Measurements from ENCODE around the gene CRELD1. TPM values are rescaled to one million over a fixed set of nuclear protein-coding genes. Genes with fewer than 3 reads are reported as not detected.

The CRELD1 gene
- total and polyA plus RNA-seq, 2 of the 4 experiments (the other 2 are of a cell fraction): 8.6 to 25.7 TPM

GRCh38 chr3:9955611-9956352 is 22.1 kb downstream of the CRELD1 start:
- Histone ChIP-seq H4K20me1 (ENCODE audit: insufficient read depth, low read length) (no peaks in the 10 kb centered on the region), H3K4me3 (ENCODE audit: insufficient read depth, low read depth, low read length) (no peak overlapping the region), H3K9ac (ENCODE audit: low read depth, low read length) (no peak overlapping the region), H3K27me3 (ENCODE audit: control insufficient read depth, insufficient read depth, low read length) (no peaks in the 10 kb centered on the region), H4K91ac (ENCODE audit: insufficient read depth, low read depth, low read length) (no peak overlapping the region), H3K56ac (ENCODE audit: extremely low read depth, insufficient read depth, low read length) (no peak overlapping the region), H2BK15ac (ENCODE audit: low read depth, low read length) (no peak overlapping the region), H3K4me1 (ENCODE audit: control insufficient read depth, insufficient read depth, low read length) (peaks cover 9% of the 10 kb centered on the region), H2AK9ac (replicated peaks; ENCODE audit: low read depth, low read length, poor library complexity) (no peak overlapping the region), H4K8ac (ENCODE audit: low read depth in 2 of 2, low read length in 2 of 2) (no peak overlapping the region), H3K4me2 (ENCODE audit: low read depth, low read length) (no peak overlapping the region), H2BK20ac (ENCODE audit: low read depth, low read length) (no peak overlapping the region), H2AK5ac (ENCODE audit: low read depth, low read length) (no peak overlapping the region), H3K79me1 (ENCODE audit: low read depth in 1 of 2, low read length in 2 of 2) (no peaks in the 10 kb centered on the region), H3K18ac (ENCODE audit: low read depth, low read length) (no peak overlapping the region), H4K5ac (ENCODE audit: low read depth, low read length) (no peak overlapping the region), H2AFZ (replicated peaks; ENCODE audit: low read length, poor library complexity) (no peak overlapping the region), H2BK120ac (ENCODE audit: low read depth, low read length) (no peak overlapping the region), H3K4ac (ENCODE audit: low read depth, low read length) (no peak overlapping the region), H3K14ac (replicated peaks; ENCODE audit: low read depth, low read length) (no peak overlapping the region), H3K23ac (ENCODE audit: low read depth, low read length) (no peak overlapping the region), H3K9me1 (ENCODE audit: insufficient read depth, low read length) (peaks cover 9% of the 10 kb centered on the region), H2BK5ac (ENCODE audit: low read depth, low read length, poor library complexity, severe bottlenecking) (no peak overlapping the region), H3K9me3 (ENCODE audit: control insufficient read depth, insufficient read depth, low read length) (no peaks in the 10 kb centered on the region), H3K36me3 (ENCODE audit: control insufficient read depth, insufficient read depth, low read length) (no peaks in the 10 kb centered on the region), H3K27ac (ENCODE audit: insufficient read depth, low read length) (no peak overlapping the region)
- DNase-seq (no peak), ATAC-seq (ENCODE audit: low read depth) (no peak)
- in situ Hi-C loops (cut with MboI; ENCODE audit: low sequenced_read_pairs) (no loop called here), intact Hi-C loops (cut with micrococcal nuclease) (no loop called here), dilution Hi-C loops (cut with HindIII; ENCODE audit: low sequenced_read_pairs, unreplicated experiment) (no loop called here)
- TF ChIP-seq CEBPB (IDR thresholded peaks at IDR 0.05; ENCODE audit: low read depth, low read length): no peak
- no peak for TF ChIP-seq MAFK (IDR thresholded peaks at IDR 0.05; ENCODE audit: low read depth, low read length)
- no peak for TF ChIP-seq POLR2A (IDR thresholded peaks at IDR 0.05; ENCODE audit: low read depth, low read length)
- no peak for TF ChIP-seq NFE2L2 (IDR thresholded peaks at IDR 0.05; ENCODE audit: low read depth, low read length)
- ChIA-PET CTCF (interaction anchor here (1.0 kb wide), 1 partner anchor 10 kb away, joined by 4 read pairs; no protein-coding TSS in a partner anchor), POLR2A (ENCODE audit: unreplicated experiment) (no interaction called here)
- WGBS, 2 experiments (ENCODE audit: extremely low coverage in 2 of 2, insufficient read length in 1 of 2): 83% methylated on average over 1 of the region's 5 CpGs; no CpG with 5 or more reads in 1 of the 2 experiments
- no TSS peak for BruUV-seq (replicated peaks)

Measured in IMR-90 (cell line).